Measurements from ENCODE around the gene ART1.

Gene ART1

GRCh38 chr11:3709977-3710376 is 65.0 kb downstream of the ART1 start:
- no peak for DNase-seq (ENCODE audit: extremely low read depth, low read depth)
- TF ChIP-seq, protein P1, sequence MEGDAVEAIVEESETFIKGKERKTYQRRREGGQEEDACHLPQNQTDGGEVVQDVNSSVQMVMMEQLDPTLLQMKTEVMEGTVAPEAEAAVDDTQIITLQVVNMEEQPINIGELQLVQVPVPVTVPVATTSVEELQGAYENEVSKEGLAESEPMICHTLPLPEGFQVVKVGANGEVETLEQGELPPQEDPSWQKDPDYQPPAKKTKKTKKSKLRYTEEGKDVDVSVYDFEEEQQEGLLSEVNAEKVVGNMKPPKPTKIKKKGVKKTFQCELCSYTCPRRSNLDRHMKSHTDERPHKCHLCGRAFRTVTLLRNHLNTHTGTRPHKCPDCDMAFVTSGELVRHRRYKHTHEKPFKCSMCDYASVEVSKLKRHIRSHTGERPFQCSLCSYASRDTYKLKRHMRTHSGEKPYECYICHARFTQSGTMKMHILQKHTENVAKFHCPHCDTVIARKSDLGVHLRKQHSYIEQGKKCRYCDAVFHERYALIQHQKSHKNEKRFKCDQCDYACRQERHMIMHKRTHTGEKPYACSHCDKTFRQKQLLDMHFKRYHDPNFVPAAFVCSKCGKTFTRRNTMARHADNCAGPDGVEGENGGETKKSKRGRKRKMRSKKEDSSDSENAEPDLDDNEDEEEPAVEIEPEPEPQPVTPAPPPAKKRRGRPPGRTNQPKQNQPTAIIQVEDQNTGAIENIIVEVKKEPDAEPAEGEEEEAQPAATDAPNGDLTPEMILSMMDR (IDR thresholded peaks at IDR 0.05; ENCODE audit: low read depth, low read length): no peak

- DNase-seq (ENCODE audit: extremely low read depth, low read depth): no peak
Measured at GRCh38 chr11:3710485-3711259, 65.7 kb downstream of the ART1 start.

GRCh38 chr11:3712274-3712673 is 67.3 kb downstream of the ART1 start:
- DNase-seq (ENCODE audit: extremely low read depth, low read depth): no peak
- TF ChIP-seq, protein P1 (IDR thresholded peaks at IDR 0.05; ENCODE audit: low read depth, low read length): no peak

More at GRCh38 chr11:3710485-3711259, 65.7 kb downstream of the ART1 start:
- TF ChIP-seq, protein P1 (IDR thresholded peaks at IDR 0.05; ENCODE audit: low read depth, low read length): no peak

Data from AG09319 (cell line).